NCI-H2107 treated with DMSO at 0.1 percent for 48 hours (cell line): ENCODE results near the gene IL36G.

Source experiments
- DNase-seq: peaks from one replicate; lab custom pipeline; 2025; ENCODE audit not compliant: unreplicated experiment; lab: John Stamatoyannopoulos, UW

The IL36G gene

GRCh38 chr2:113015655-113016054 is 37.8 kb downstream of the IL36G start:
- DNase-seq = no peak

DNA sequence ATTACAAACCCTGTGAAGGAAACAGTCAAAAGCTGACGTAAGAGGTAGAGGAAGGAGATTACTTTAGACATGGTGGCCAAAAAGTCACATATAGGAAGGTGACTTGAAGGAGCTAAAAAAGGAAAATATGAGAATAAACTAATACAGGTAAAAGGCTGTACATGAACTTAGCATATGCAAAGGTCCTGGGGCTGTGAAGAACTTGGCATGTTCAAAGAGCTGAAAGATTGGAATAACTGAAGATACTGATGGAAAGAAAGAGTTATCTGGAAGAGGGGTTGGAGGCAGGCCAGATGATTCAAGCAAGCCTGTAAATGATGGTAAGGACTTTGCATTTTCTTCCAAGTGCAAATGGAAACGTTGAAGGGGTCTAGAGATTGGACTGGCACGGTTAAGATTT is 40.7 kb downstream of the IL36G start:
- DNase-seq = no peak

DNA sequence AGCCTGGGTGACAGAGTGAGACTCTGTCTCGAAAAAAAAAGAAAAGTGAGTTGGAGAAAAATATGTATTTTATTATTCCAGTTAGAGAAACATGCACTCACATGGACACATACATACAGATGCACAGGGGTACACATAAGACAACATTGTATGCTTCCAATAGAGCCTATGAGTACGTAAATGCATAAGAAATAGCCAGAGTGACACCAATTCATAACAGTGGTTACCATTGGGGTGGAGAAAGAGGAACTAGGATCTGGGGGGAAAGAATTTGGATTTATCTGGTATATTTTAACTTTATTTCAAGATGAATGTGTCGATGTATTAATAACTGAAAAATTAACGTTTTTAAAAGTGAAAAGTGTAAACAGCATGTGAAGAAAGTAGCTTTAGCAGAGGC is 43.5 kb downstream of the IL36G start:
- DNase-seq = no peak

- DNase-seq = no peak
Measured at GRCh38 chr2:113024764-113025163, 47.0 kb downstream of the IL36G start.

DNA sequence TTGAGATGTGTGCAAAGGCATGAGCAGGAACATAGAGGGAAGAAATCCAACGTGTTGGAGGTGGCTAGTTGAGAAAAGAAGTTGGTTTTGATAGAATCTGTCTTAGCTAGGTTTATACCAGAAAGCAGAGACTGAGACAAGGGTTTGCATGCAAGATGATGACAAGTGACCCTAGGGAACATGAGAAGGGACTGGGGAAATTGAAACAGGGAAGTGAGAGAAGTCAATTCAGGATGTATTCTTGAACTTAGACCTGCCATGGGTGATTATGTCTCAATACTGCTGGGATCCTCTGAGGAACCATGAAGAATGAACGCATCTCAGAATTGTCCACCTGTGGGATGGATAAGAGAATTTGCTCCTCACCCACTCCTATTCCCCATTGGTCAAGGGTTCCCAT is 47.9 kb downstream of the IL36G start:
- DNase-seq = no peak

DNA sequence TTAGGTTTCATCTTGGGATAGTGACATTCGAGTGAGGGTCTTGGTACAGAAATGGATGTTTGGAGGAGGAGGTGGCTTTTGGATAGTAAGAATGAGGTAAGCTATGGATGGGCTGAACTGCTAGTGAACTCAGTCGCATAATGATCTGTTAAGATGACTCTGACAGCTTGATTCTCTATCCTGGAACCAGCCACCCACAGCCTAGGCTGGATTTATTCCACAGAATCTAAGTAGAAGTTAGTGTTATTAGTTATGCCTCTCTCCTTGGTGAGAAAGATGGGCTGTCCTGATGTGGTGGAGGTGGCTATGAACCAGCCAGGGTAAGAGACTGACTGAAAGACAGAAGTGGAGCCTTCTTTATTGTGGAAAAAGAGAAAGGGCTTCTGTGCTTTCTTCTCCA is 49.9 kb downstream of the IL36G start:
- DNase-seq = no peak

GRCh38 chr2:113028112-113028511 is 50.3 kb downstream of the IL36G start:
- no peak for DNase-seq

DNA sequence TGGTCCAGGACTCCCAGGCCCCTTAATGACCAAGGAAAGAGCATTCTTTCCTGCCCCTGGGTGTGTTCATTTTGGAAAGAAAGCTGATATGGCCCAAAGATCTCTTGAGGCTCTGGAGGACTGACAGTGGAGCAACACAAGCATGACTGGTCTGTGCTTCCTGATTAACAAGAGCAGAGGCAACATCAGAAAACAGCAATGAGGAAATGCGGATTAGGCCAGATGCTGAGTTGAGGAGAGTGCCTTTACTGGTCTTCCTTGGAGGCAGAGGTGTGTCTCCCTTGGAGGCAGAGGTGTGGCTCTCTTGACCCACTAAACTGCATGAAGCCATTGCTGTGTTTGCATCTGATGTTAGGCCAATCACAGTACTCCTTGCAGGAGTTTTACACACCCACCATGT is 54.9 kb downstream of the IL36G start:
- DNase-seq = no peak

DNA sequence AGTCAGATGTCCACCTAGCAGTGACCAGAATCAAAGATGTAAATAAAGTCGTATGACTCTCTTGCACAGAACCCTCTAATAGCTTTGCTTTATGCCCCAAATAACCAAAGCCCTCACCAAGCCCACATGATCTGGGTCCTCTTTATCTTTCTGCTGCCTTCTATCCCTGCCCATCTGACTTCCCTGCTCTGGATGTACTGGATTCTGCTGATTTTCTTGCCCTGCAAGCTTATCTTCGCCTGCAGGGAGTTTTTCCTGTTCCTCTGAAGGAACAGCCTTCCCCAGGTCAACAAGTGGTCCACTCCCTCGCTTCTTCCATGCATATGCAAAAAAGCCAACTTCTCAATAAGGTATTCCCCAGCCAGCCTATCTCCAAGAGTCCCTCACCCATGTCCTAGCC is 56.2 kb downstream of the IL36G start:
- no peak for DNase-seq
